Fibroblast of lung (primary cell): Measurements from ENCODE around the gene DNALI1. TPM values are rescaled to one million over a fixed set of nuclear protein-coding genes. Genes with fewer than 3 reads are reported as not detected.
"Not testable (repeated sequence)": the region's sequence is repeated elsewhere in the genome, so short reads cannot be mapped to it uniquely, and the experiment has no call there.

ENCODE experiments used
- DNase-seq, 2 donors: peaks; one replicate each; pipeline versions ENCODE4 v3.0.0 to v3.0.0-alpha.2; 2010; ENCODE audit warnings: low read depth in 2 of 2
- H2AFZ ChIP-seq: 2 replicates; pipeline ENCODE4 v1.5.1; 2012; ENCODE audit warnings: low read length, control low read depth, inconsistent platforms
- H3K27ac ChIP-seq: 2 replicates; pipeline ENCODE4 v1.5.1; 2011; ENCODE audit warnings: low read length, control low read depth; ENCODE audit not compliant: insufficient read depth
- H3K27me3 ChIP-seq: 2 replicates; pipeline ENCODE4 v1.5.1; 2011; ENCODE audit warnings: mild to moderate bottlenecking, low read length; ENCODE audit not compliant: control insufficient read depth, insufficient read depth
- H3K36me3 ChIP-seq: 2 replicates; pipeline ENCODE4 v1.5.1; 2011; ENCODE audit warnings: low read length; ENCODE audit not compliant: control insufficient read depth, insufficient read depth
- H3K4me1 ChIP-seq: 2 replicates; pipeline ENCODE4 v1.5.1; 2011; ENCODE audit warnings: low read length; ENCODE audit not compliant: control insufficient read depth, insufficient read depth; ENCODE audit errors: extremely low read depth
- H3K4me2 ChIP-seq: 2 replicates; pipeline ENCODE4 v1.5.1; 2011; ENCODE audit warnings: low read length, control low read depth; ENCODE audit not compliant: insufficient read depth; ENCODE audit errors: extremely low read depth
- H3K4me3 ChIP-seq, 4 experiments: fragments of 200-600 bp in 1 of 4; sonication (generic) in 1 of 4; replicated peaks in 1 of 4; 2 replicates each; pipeline ENCODE4 v1.5.1; 2011 to 2016; ENCODE audit warnings: low read length in 4 of 4, low read depth in 3 of 4, mild to moderate bottlenecking in 3 of 4, control low read depth in 2 of 4, inconsistent platforms in 1 of 4, mixed read lengths in 1 of 4; ENCODE audit not compliant: insufficient read depth in 1 of 4; ENCODE audit errors: control extremely low read depth in 1 of 4
- H3K79me2 ChIP-seq: 2 replicates; pipeline ENCODE4 v1.5.1; 2012; ENCODE audit warnings: mild to moderate bottlenecking, low read length, inconsistent platforms; ENCODE audit not compliant: control insufficient read depth, insufficient read depth
- H3K9ac ChIP-seq: 2 replicates; pipeline ENCODE4 v1.5.1; 2011; ENCODE audit warnings: mild to moderate bottlenecking, low read length, control low read depth; ENCODE audit not compliant: insufficient read depth
- H3K9me3 ChIP-seq: 2 replicates; pipeline ENCODE4 v1.5.1; 2012; ENCODE audit warnings: low read depth, low read length; ENCODE audit not compliant: control insufficient read depth, insufficient read depth
- H4K20me1 ChIP-seq: 2 replicates; pipeline ENCODE4 v1.5.1; 2011; ENCODE audit warnings: low read length; ENCODE audit not compliant: control insufficient read depth, insufficient read depth; ENCODE audit errors: extremely low read depth
- CTCF ChIP-seq, 2 donors: IDR thresholded peaks in 1 of 2; conservative IDR thresholded peaks in 1 of 2; 1 replicate in 1 of 2; 2 replicates in 1 of 2; pipeline ENCODE4 v1.5.1; 2011 to 2012; ENCODE audit warnings: low read length in 2 of 2, control low read depth in 1 of 2, inconsistent platforms in 1 of 2, low read depth in 1 of 2, mild to moderate bottlenecking in 1 of 2
- EZH2 ChIP-seq: IDR thresholded peaks from 2 replicates; pipeline ENCODE4 v1.5.1; 2012; ENCODE audit warnings: low read length, control low read depth, mild to moderate bottlenecking; ENCODE audit errors: missing control alignments
- polyA plus RNA-seq, 2 donors: library from polyadenylated mRNA; depleted of rRNA in 1 of 2; stranded (reverse) in 1 of 2; unstranded in 1 of 2; fragments of >200 nt; gene quantifications; 2 replicates each; pipeline ENCODE4 v1.2.1, GENCODE V29; 2011 to 2012; ENCODE audit warnings: missing spikeins in 1 of 2
- total RNA-seq: library from RNA; depleted of rRNA; stranded (reverse); fragments of >200 nt; gene quantifications from 2 replicates; pipeline ENCODE4 v1.2.1, GENCODE V29; 2014

The DNALI1 gene
- total and polyA plus RNA-seq, 2 donors (not counting 1 experiment from before 2014, with no cell fraction given): 5.0 to 8.3 TPM

GRCh38 chr1:37518929-37519328 lies 37.8 kb upstream of the DNALI1 start:
- H3K36me3 ChIP-seq, H3K4me1 ChIP-seq, H3K27me3 ChIP-seq, H3K79me2 ChIP-seq, H3K9me3 ChIP-seq, DNase-seq, H3K4me2 ChIP-seq, H4K20me1 ChIP-seq, H3K9ac ChIP-seq, H2AFZ ChIP-seq, H3K4me3 ChIP-seq, H3K27ac ChIP-seq: not testable (repeated sequence)

DNA sequence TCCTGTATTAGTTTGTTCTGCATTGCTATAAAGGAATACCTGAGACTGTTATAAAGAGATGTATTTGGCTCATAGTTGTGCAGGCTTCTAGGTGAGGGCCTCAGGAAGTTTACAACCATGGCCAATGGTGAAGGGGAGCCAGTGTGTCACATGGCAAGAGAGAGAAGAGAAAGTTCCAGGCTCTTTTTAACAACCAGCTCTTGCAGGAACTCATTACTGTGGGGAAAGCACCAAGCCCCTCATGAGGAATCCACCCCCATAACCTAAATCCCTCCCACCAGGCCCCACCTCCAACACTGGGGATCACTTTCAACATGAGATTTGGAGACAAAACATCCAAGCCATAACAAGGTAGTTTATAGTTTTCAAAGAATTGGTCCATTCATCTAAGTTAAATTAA lies 37.1 kb upstream of the DNALI1 start:
- H3K4me1 ChIP-seq: no peaks in the 10 kb centered on the region
- H3K79me2 ChIP-seq: no peaks in the 10 kb centered on the region
- no peaks in the 10 kb centered on the region for H3K9me3 ChIP-seq
- no peak for DNase-seq
- H3K4me3 ChIP-seq: no peak overlapping the region
- no peak overlapping the region for H3K27ac ChIP-seq
- no peaks in the 10 kb centered on the region for H4K20me1 ChIP-seq
- H3K36me3 ChIP-seq: no peaks in the 10 kb centered on the region
- no peak overlapping the region for H3K9ac ChIP-seq
- no peak overlapping the region for H2AFZ ChIP-seq
- H3K27me3 ChIP-seq: no peaks in the 10 kb centered on the region
- H3K4me2 ChIP-seq: no peak overlapping the region
- TF ChIP-seq CTCF (conservative IDR thresholded peaks at IDR 0.05 in 1 of 2, IDR thresholded peaks at IDR 0.05 in 1 of 2; ENCODE audit: low read depth in 1 of 2, low read length in 2 of 2) (no peak), EZH2 (no peak)

DNA sequence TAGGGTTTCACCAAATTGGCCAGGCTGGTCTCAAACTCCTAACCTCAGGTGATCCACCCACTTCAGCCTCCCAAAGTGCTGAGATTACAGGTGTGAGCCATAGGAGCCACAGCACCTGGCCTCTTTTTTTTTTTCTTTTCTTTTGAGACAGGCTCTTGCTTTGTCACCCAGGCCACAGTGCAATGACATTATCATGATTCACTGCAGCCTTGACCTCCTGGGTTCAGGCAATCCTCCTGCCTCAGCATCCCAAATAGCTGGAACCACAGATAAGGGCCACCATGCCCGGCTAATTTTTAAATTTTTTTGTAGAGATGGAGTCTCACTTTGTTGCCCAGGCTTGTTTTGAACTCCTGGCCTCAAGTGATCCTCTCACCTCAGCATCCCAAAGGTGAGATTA lies 26.9 kb upstream of the DNALI1 start:
- not testable (repeated sequence) for H3K79me2 ChIP-seq, H3K27me3 ChIP-seq, DNase-seq, H4K20me1 ChIP-seq, H3K4me1 ChIP-seq, H3K9ac ChIP-seq, H3K9me3 ChIP-seq, H3K36me3 ChIP-seq, H3K4me2 ChIP-seq, H2AFZ ChIP-seq, H3K27ac ChIP-seq, H3K4me3 ChIP-seq

DNA sequence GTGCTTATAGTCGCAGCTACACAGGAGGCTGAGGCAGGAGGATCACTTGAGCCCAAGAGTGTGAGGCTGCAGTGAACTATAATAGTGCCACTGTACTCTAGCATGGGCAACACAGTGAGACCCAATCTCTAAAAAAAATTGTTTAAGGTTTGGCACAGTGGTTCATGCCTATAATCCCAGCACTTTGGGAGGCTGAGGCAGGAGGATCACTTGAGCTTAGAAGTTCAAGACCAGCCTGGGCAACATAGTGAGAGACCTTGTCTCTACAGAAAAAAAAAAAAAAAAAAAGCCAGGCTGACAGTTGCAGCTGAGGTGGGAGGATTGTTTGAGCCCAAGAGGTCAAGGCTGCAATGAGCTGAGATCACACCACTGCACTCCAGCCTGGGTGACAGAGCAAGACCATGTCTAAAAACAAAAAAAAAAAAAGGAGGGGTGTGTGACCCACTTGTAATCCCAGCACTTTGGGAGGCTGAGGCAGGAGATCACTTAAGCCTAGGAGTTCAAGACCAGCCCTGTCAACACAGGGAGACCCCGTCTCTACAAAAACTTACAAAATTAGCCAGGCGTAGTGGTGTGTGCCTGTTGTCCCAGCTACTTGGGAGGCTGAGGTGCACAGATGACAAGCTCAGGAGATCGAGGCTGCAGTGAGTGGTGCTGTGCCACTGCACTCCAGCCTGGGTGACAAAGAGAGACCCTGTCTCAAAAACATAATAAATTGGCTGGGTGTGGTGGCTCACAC lies 24.2 kb upstream of the DNALI1 start:
- H3K4me3 ChIP-seq, H3K9ac ChIP-seq, H3K36me3 ChIP-seq, H2AFZ ChIP-seq, H3K79me2 ChIP-seq, H3K9me3 ChIP-seq, H3K27me3 ChIP-seq, H4K20me1 ChIP-seq, H3K4me2 ChIP-seq, H3K27ac ChIP-seq, H3K4me1 ChIP-seq, DNase-seq: not testable (repeated sequence)
